PC-3 (cell line): Measurements from ENCODE around the gene IFITM10. TPM values are rescaled to one million over a fixed set of nuclear protein-coding genes. Genes with fewer than 3 reads are reported as not detected.

Experiments
- ATAC-seq: fragments of 200-7000 bp; cut with Tn5 transposase; 2 replicates; pipeline ENCODE4 v1.9.1; 2020; ENCODE audit warnings: mild to moderate bottlenecking, moderate library complexity
- BruUV-seq: library from RNA; stranded (reverse); fragments of 400-500 nt; replicated peaks from 2 replicates; lab custom pipeline; 2021; lab: Mats Ljungman, UMichigan
- CTCF ChIA-PET: fragments of 300-600 bp; sonication (Branson Sonifier 250); formaldehyde crosslinking; loops from one replicate; lab custom pipeline; 2022; ENCODE audit warnings: antibody characterized with exemption; lab: Charles Lee
- POLR2A ChIA-PET: fragments of 300-600 bp; sonication (Branson Sonifier 250); formaldehyde crosslinking; loops from one replicate; lab custom pipeline; 2022; ENCODE audit warnings: antibody characterized with exemption; ENCODE audit not compliant: unreplicated experiment; lab: Charles Lee
- DNase-seq: peaks from one replicate; pipeline ENCODE4 v3.0.0-alpha.2; 2015
- H2AFZ ChIP-seq: fragments of 300-600 bp; sonication (generic); 2 replicates; pipeline ENCODE4 v1.6.0; 2016; ENCODE audit warnings: antibody characterized with exemption, low read length
- H3F3A ChIP-seq: fragments of 300-600 bp; sonication (generic); one replicate; pipeline ENCODE4 v1.6.0; 2017; ENCODE audit warnings: antibody characterized with exemption, low read length, control low read depth, mild to moderate bottlenecking; ENCODE audit not compliant: unreplicated experiment
- H3K27ac ChIP-seq: fragments of 300-600 bp; sonication (generic); 2 replicates; pipeline ENCODE4 v1.5.1; 2016; ENCODE audit warnings: mild to moderate bottlenecking, low read length
- H3K27me3 ChIP-seq: fragments of 300-600 bp; sonication (generic); 2 replicates; pipeline ENCODE4 v1.6.1; 2016; ENCODE audit warnings: low read length, mixed read lengths
- H3K36me3 ChIP-seq: fragments of 300-600 bp; sonication (generic); 2 replicates; pipeline ENCODE4 v1.6.1; 2016; ENCODE audit warnings: low read depth, mixed run types, low read length, mixed read lengths
- H3K4me1 ChIP-seq: fragments of 300-600 bp; sonication (generic); 2 replicates; pipeline ENCODE4 v1.5.1; 2016; ENCODE audit warnings: low read length; ENCODE audit not compliant: insufficient read depth
- H3K4me2 ChIP-seq: fragments of 300-600 bp; sonication (generic); 2 replicates; pipeline ENCODE4 v1.6.0; 2016; ENCODE audit warnings: low read length
- H3K4me3 ChIP-seq: fragments of 300-600 bp; sonication (generic); 2 replicates; pipeline ENCODE4 v1.5.1; 2016; ENCODE audit warnings: mild to moderate bottlenecking, low read length, mixed read lengths
- H3K79me2 ChIP-seq: fragments of 300-600 bp; sonication (generic); 2 replicates; pipeline ENCODE4 v1.6.1; 2017; ENCODE audit warnings: low read length, mixed read lengths
- H3K9ac ChIP-seq: fragments of 300-600 bp; sonication (generic); 2 replicates; pipeline ENCODE4 v1.6.0; 2016; ENCODE audit warnings: mild to moderate bottlenecking, low read length
- H3K9me2 ChIP-seq: fragments of 300-600 bp; sonication (generic); replicated peaks from 2 replicates; pipeline ENCODE4 v1.6.1; 2016; ENCODE audit warnings: mixed run types, low read length, mixed read lengths
- H3K9me3 ChIP-seq: fragments of 300-600 bp; sonication (generic); 2 replicates; pipeline ENCODE4 v1.6.1; 2016; ENCODE audit warnings: low read length, mixed read lengths
- H4K20me1 ChIP-seq: fragments of 300-600 bp; sonication (generic); 2 replicates; pipeline ENCODE4 v1.6.1; 2016; ENCODE audit warnings: low read length, mixed read lengths
- EZH2 ChIP-seq: fragments of 300-600 bp; sonication (generic); IDR thresholded peaks from one replicate; pipeline ENCODE4 v1.6.1; 2017; ENCODE audit warnings: antibody characterized with exemption, mild to moderate bottlenecking, low read length; ENCODE audit not compliant: unreplicated experiment
- EZH2phosphoT487 ChIP-seq: fragments of 300-600 bp; sonication (generic); IDR thresholded peaks from 2 replicates; pipeline ENCODE4 v1.6.1; 2018; ENCODE audit warnings: mild to moderate bottlenecking, antibody characterized with exemption, low read length, borderline replicate concordance
- intact Hi-C: fragments of 100-400 bp; cut with micrococcal nuclease; formaldehyde crosslinking; loops from 2 replicates; pipeline ENCODE4 v1.9.0; 2023
- total RNA-seq: library from RNA; depleted of rRNA; stranded (reverse); fragments of >200 nt; gene quantifications from 2 replicates; pipeline ENCODE4 v1.2.3, GENCODE V29; 2014
- TF ChIP-seq, protein P1 (sequence below): fragments of 300-600 bp; sonication (generic); conservative IDR thresholded peaks from 2 replicates; pipeline ENCODE4 v1.5.1; 2017; ENCODE audit warnings: antibody characterized with exemption, low read depth, mild to moderate bottlenecking, low read length

IFITM10 gene
- total RNA-seq, 1 experiment from 2014 or later: 1.4 TPM

DNA sequence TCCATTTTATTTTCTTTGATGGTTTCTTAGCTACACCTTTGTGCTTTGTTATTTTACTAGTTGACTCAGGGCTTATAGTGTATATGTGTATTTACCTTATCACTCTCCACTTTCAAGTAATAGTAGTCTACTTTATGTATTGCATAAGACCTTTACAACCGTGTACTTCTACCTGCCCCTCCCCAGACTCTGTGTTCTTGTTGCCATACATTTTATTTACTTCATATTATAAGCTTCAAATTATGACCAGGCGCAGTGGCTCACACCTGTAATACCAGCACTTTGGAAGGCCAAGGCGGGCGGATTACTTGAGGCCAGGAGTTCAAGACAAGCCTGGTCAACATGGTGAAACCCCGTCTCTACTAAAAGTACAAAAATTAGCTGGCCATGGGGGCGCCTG lies 41.5 kb upstream of the IFITM10 start:
- H3K9ac ChIP-seq: no peak overlapping the region
- no peak overlapping the region for H3K4me3 ChIP-seq
- H3F3A ChIP-seq: no peaks in the 10 kb centered on the region
- H3K4me2 ChIP-seq: no peak overlapping the region
- no peaks in the 10 kb centered on the region for H3K9me2 ChIP-seq
- H3K27me3 ChIP-seq: peaks cover 7% of the 10 kb centered on the region; the same call in 1 of the 2 replicates
- H3K79me2 ChIP-seq: no peaks in the 10 kb centered on the region
- POLR2A ChIA-PET: no interaction called here
- intact Hi-C loops: loop anchor here (10.0 kb wide), 1 partner anchor 67 kb away; no protein-coding TSS in a partner anchor
- TF ChIP-seq, protein P1, sequence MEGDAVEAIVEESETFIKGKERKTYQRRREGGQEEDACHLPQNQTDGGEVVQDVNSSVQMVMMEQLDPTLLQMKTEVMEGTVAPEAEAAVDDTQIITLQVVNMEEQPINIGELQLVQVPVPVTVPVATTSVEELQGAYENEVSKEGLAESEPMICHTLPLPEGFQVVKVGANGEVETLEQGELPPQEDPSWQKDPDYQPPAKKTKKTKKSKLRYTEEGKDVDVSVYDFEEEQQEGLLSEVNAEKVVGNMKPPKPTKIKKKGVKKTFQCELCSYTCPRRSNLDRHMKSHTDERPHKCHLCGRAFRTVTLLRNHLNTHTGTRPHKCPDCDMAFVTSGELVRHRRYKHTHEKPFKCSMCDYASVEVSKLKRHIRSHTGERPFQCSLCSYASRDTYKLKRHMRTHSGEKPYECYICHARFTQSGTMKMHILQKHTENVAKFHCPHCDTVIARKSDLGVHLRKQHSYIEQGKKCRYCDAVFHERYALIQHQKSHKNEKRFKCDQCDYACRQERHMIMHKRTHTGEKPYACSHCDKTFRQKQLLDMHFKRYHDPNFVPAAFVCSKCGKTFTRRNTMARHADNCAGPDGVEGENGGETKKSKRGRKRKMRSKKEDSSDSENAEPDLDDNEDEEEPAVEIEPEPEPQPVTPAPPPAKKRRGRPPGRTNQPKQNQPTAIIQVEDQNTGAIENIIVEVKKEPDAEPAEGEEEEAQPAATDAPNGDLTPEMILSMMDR: no peak
- TF ChIP-seq EZH2: no peak
- TF ChIP-seq EZH2phosphoT487: no peak
- H3K27ac ChIP-seq: no peak overlapping the region
- no peaks in the 10 kb centered on the region for H4K20me1 ChIP-seq
- ATAC-seq (no peak; the same call in 1 of the 2 replicates), DNase-seq (no peak)
- CTCF ChIA-PET: no interaction called here
- 0 out of 2 replicates have a peak, but pooled peaks cover 2% of the 10 kb centered on the region for H3K9me3 ChIP-seq
- no peaks in the 10 kb centered on the region for H3K36me3 ChIP-seq
- no peaks in the 10 kb centered on the region for H3K4me1 ChIP-seq
- H2AFZ ChIP-seq: no peak overlapping the region
- no TSS peak for BruUV-seq

DNA sequence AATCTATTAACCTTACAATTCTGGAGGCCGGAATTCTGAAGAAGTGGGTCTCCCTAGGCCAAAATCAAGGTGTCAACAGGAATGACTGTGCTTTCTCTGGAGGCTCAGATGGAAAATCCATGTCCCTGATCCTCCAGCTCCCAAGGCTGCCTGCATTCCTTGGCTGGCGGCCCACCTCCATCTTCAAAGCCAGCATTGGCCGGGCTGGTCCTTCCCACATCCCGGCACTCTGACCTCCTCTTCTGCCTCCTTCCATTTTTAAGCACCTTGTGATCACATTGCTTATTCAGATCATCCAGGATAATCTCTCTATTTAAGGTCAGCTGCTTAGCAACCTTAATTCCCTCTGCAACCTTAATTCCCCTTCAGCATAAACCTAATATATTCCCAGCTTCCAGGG lies 36.1 kb upstream of the IFITM10 start:
- H3K9ac ChIP-seq: no peak overlapping the region
- no peak overlapping the region for H3K27ac ChIP-seq
- ChIA-PET CTCF (no interaction called here), POLR2A (no interaction called here)
- ATAC-seq (no peak), DNase-seq (no peak)
- no peaks in the 10 kb centered on the region for H4K20me1 ChIP-seq
- H3K9me3 ChIP-seq: 0 out of 2 replicates have a peak, but pooled peaks cover 2% of the 10 kb centered on the region
- no peaks in the 10 kb centered on the region for H3K36me3 ChIP-seq
- H3K4me3 ChIP-seq: no peak overlapping the region
- H3K9me2 ChIP-seq: no peaks in the 10 kb centered on the region
- H3K4me2 ChIP-seq: no peak overlapping the region
- no peak overlapping the region for H2AFZ ChIP-seq
- BruUV-seq: no TSS peak
- TF ChIP-seq EZH2 (no peak), EZH2phosphoT487 (no peak)
- TF ChIP-seq, protein P1: no peak
- intact Hi-C loops: no loop called here
- H3K27me3 ChIP-seq: peaks cover 7% of the 10 kb centered on the region; the same call in 1 of the 2 replicates
- H3F3A ChIP-seq: no peaks in the 10 kb centered on the region
- H3K4me1 ChIP-seq: peaks cover 13% of the 10 kb centered on the region
- no peaks in the 10 kb centered on the region for H3K79me2 ChIP-seq

DNA sequence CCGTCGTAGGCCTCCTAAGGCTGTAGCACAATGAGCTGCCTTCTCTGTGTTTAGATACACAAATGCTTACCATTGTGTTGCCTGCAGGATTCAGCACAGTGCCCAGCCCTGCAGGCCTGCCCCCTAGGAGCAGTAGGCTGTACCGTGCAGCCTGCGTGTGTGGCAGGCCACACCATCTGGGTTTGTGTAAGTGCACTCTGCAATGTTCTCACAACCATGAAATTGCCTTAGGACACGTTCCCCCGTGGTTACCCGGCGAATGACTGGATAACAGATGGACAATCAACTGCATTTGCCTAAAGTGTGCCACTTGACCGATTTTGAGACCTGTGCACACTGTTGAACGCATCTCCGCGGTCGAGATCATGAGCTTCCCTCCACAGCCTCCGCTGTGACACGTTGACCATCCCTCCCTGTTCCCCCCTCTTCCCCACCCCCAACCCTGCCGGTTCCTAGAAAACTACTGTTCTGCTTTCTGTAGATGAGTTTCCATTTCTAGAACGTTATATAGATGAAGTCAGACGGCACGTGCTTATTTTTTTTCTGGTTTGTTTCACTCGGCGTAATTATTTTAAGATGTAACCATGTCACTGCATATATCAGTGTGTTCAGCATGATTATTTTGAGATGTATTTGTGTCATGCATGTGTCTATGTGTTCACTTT lies 35.5 kb upstream of the IFITM10 start:
- Histone ChIP-seq H3K9me3 (0 out of 2 replicates have a peak, but pooled peaks cover 2% of the 10 kb centered on the region), H3K4me1 (peaks cover 13% of the 10 kb centered on the region), H2AFZ (no peak overlapping the region), H3K79me2 (no peaks in the 10 kb centered on the region), H3K4me3 (no peak overlapping the region), H3K4me2 (no peak overlapping the region), H3K9ac (no peak overlapping the region), H3K9me2 (no peaks in the 10 kb centered on the region), H3F3A (no peaks in the 10 kb centered on the region), H3K36me3 (no peaks in the 10 kb centered on the region), H4K20me1 (no peaks in the 10 kb centered on the region), H3K27me3 (peaks cover 7% of the 10 kb centered on the region; the same call in 1 of the 2 replicates), H3K27ac (no peak overlapping the region)
- ATAC-seq (no peak), DNase-seq (no peak)
- BruUV-seq: no TSS peak
- ChIA-PET POLR2A (interaction anchor here (0.6 kb wide), 1 partner anchor 238 kb away, joined by 3 read pairs; no protein-coding TSS in a partner anchor), CTCF (interaction anchor here (0.7 to 1.1 kb wide), 3 partner anchors 47 to 356 kb away, joined by 7 to 15 read pairs (median 15); no protein-coding TSS in a partner anchor)
- TF ChIP-seq EZH2: no peak
- no peak for TF ChIP-seq EZH2phosphoT487
- TF ChIP-seq, protein P1: no peak
- intact Hi-C loops: no loop called here
